ENCODE data around the gene TGFBR3L.

DNA sequence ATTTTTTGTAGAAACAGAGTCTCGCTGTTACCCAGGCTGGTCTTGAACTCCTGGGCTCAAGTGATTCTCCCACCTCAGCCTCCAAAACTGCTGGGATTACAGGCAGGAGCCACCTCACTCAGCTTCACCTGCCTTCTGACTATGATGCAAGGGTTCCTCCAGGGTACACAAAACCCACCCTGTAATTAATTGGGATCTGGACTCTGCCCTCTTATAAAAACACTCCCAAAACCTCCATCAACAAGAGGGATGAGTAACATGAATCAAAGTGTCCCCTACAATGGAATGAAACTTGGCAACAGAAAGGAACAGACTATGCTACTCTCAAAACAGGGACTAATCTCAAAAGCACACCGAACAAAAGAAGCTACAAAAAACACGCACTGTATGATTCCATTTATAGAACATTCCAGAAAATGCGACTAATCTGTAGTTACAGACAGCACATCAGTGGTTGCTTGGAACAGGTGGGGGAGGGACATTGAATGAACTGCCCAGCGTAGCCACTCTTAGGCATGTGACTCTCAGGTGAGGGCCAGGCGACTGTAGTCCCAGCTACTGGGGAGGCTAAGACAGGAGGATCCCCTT, 37.3 kb upstream of the TGFBR3L start:
- TF ChIP-seq, protein P1, sequence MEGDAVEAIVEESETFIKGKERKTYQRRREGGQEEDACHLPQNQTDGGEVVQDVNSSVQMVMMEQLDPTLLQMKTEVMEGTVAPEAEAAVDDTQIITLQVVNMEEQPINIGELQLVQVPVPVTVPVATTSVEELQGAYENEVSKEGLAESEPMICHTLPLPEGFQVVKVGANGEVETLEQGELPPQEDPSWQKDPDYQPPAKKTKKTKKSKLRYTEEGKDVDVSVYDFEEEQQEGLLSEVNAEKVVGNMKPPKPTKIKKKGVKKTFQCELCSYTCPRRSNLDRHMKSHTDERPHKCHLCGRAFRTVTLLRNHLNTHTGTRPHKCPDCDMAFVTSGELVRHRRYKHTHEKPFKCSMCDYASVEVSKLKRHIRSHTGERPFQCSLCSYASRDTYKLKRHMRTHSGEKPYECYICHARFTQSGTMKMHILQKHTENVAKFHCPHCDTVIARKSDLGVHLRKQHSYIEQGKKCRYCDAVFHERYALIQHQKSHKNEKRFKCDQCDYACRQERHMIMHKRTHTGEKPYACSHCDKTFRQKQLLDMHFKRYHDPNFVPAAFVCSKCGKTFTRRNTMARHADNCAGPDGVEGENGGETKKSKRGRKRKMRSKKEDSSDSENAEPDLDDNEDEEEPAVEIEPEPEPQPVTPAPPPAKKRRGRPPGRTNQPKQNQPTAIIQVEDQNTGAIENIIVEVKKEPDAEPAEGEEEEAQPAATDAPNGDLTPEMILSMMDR (IDR thresholded peaks at IDR 0.05): no peak
- TF ChIP-seq POLR2A (IDR thresholded peaks at IDR 0.05): no peak

All from testis (tissue), 2 donors.